Activated naive CD4-positive, alpha-beta T cell treated with anti-CD3 and anti-CD28 coated beads for 36 hours (primary cell): ENCODE data around the gene NF1. TPM values are rescaled to one million over a fixed set of nuclear protein-coding genes. Genes with fewer than 3 reads are reported as not detected.

Experiments
- microRNA-seq: library from miRNA; unstranded; fragments of <30 nt; microRNA quantifications from one replicate; pipeline ENCODE4 v1.2.0, GENCODE V29; 2022; ENCODE audit warnings: borderline microRNAs expressed, borderline replicate concordance
- total RNA-seq, 2 experiments: library from RNA; stranded (reverse); gene quantifications; one replicate each; pipeline ENCODE4 v1.2.3, GENCODE V29; 2021

The NF1 gene
- total RNA-seq, 2 experiments from 2014 or later = 19.5 to 22.8 TPM

Small RNA genes within 50 kb of the gene (microRNA-seq; reads per million reads assigned to microRNA genes)
- gene MIR4733 = not detected

Other genes with a start within 250 kb of the NF1 start
- gene TEFM, start 188.7 kb upstream of the NF1 start, total RNA-seq = 1 to 10 TPM; 8.6 to 9.7 TPM
- gene ADAP2, start 173.0 kb upstream of the NF1 start, total RNA-seq = under 1 TPM; 0.32 to 0.52 TPM
- gene RNF135, start 123.9 kb upstream of the NF1 start, total RNA-seq = 1 to 10 TPM; 5.0 to 5.4 TPM
- under 1 TPM in 1 of 2 experiments, not detected in 1; 0.10 TPM for gene OMG, start 202.3 kb downstream of the NF1 start, total RNA-seq
- gene EVI2B, start 219.1 kb downstream of the NF1 start, total RNA-seq = 10 to 100 TPM in 1 of 2 experiments, 1 to 10 TPM in 1; 9.9 to 11.4 TPM
- 10 to 100 TPM; 22.0 to 22.5 TPM for gene EVI2A, start 226.6 kb downstream of the NF1 start, total RNA-seq